Naive thymus-derived CD4-positive, alpha-beta T cell (primary cell): Measurements from ENCODE around the gene ANKRD1. TPM values are rescaled to one million over a fixed set of nuclear protein-coding genes. Genes with fewer than 3 reads are reported as not detected.

Source experiments
- ATAC-seq: fragments of 150-1000 bp; cut with Tn5 transposase; 2 replicates; pipeline ENCODE4 v1.10.0; 2021; ENCODE audit warnings: mild to moderate bottlenecking, moderate library complexity
- CTCF ChIA-PET: fragments of 350-600 bp; sonication (Branson Sonifier 250); formaldehyde crosslinking; loops from one replicate; lab custom pipeline; 2021; ENCODE audit warnings: antibody characterized with exemption; lab: Charles Lee
- POLR2A ChIA-PET: fragments of 350-600 bp; sonication (Branson Sonifier 250); formaldehyde crosslinking; loops from one replicate; lab custom pipeline; 2021; ENCODE audit warnings: antibody characterized with exemption, inconsistent platforms; lab: Charles Lee
- DNase-seq, 9 donors: peaks; one replicate each; pipeline versions ENCODE4 v3.0.0 to v3.0.0-alpha.2; 2020 to 2022; ENCODE audit warnings: mixed read lengths in 1 of 9
- H3K27ac ChIP-seq: one replicate; pipeline ENCODE4 v1.7.0; 2013; ENCODE audit warnings: mild to moderate bottlenecking, low read depth, low read length, moderate library complexity
- H3K27me3 ChIP-seq, 2 donors: one replicate each; pipeline ENCODE4 v1.7.0; 2013; ENCODE audit warnings: low read length in 2 of 2, mild to moderate bottlenecking in 2 of 2, moderate library complexity in 2 of 2; ENCODE audit not compliant: control insufficient read depth in 2 of 2, insufficient read depth in 2 of 2
- H3K36me3 ChIP-seq, 3 experiments: 1 replicate in 2 of 3; 2 replicates in 1 of 3; pipeline ENCODE4 v1.7.0; 2013; ENCODE audit warnings: low read length in 3 of 3, mild to moderate bottlenecking in 3 of 3, moderate library complexity in 1 of 3; ENCODE audit not compliant: insufficient read depth in 3 of 3, control insufficient read depth in 2 of 3
- H3K4me1 ChIP-seq, 2 donors: one replicate each; pipeline ENCODE4 v1.7.0; 2013; ENCODE audit warnings: low read length in 2 of 2, mild to moderate bottlenecking in 2 of 2, moderate library complexity in 1 of 2; ENCODE audit not compliant: control insufficient read depth in 2 of 2, insufficient read depth in 2 of 2
- H3K4me3 ChIP-seq: 2 replicates; pipeline ENCODE4 v1.7.0; 2013; ENCODE audit warnings: mild to moderate bottlenecking, low read length
- H3K9me3 ChIP-seq, 3 experiments: 1 replicate in 2 of 3; 2 replicates in 1 of 3; pipeline ENCODE4 v1.7.0; 2013; ENCODE audit warnings: low read length in 3 of 3; ENCODE audit not compliant: control insufficient read depth in 2 of 3
- H3K27ac Mint-ChIP-seq, 9 donors: one replicate each; pipeline ENCODE4 v1.8.0; 2020 to 2022; ENCODE audit warnings: mixed read lengths in 9 of 9, mild to moderate bottlenecking in 8 of 9, moderate library complexity in 5 of 9, inconsistent platforms in 2 of 9
- H3K27me3 Mint-ChIP-seq, 5 donors: one replicate each; pipeline ENCODE4 v1.8.0; 2021 to 2022; ENCODE audit warnings: mixed read lengths in 5 of 5, mild to moderate bottlenecking in 1 of 5
- H3K36me3 Mint-ChIP-seq, 5 donors: one replicate each; pipeline ENCODE4 v1.8.0; 2020 to 2022; ENCODE audit warnings: mixed read lengths in 5 of 5, mild to moderate bottlenecking in 3 of 5, inconsistent platforms in 1 of 5
- H3K4me1 Mint-ChIP-seq, 7 donors: one replicate each; pipeline ENCODE4 v1.8.0; 2020 to 2022; ENCODE audit warnings: mixed read lengths in 7 of 7, mild to moderate bottlenecking in 3 of 7, inconsistent platforms in 1 of 7
- H3K4me3 Mint-ChIP-seq, 10 donors: one replicate each; pipeline ENCODE4 v1.8.0; 2020 to 2022; ENCODE audit warnings: mild to moderate bottlenecking in 10 of 10, mixed read lengths in 10 of 10, moderate library complexity in 6 of 10, inconsistent platforms in 2 of 10
- H3K9me3 Mint-ChIP-seq, 11 donors: one replicate each; pipeline ENCODE4 v1.8.0; 2020 to 2022; ENCODE audit warnings: mixed read lengths in 11 of 11, mild to moderate bottlenecking in 4 of 11, inconsistent platforms in 1 of 11, moderate library complexity in 1 of 11
- intact Hi-C, 2 donors: fragments of 100-400 bp; cut with micrococcal nuclease; formaldehyde crosslinking; loops; one replicate each; pipeline ENCODE4 v1.15.1; 2023
- polyA plus RNA-seq, 2 donors: library from polyadenylated mRNA; unstranded; fragments of 300-500 nt; fragmentation: Illumina TruSeq; gene quantifications; one replicate each; pipeline ENCODE4 v1.2.3, GENCODE V29; 2021
- total RNA-seq, 6 experiments: library from RNA in 5 of 6; stranded (reverse) in 5 of 6; gene quantifications; 1 replicate in 5 of 6; 2 replicates in 1 of 6; pipeline ENCODE4 v1.2.3 and lab custom pipeline; 2021 to 2026

The ANKRD1 gene
- total and polyA plus RNA-seq, 7 experiments from 2014 or later: not detected

GRCh38 chr10:90917968-90918318, 2.9 kb downstream of the ANKRD1 start:
- Histone ChIP-seq H3K4me3 (no peak overlapping the region), H3K27ac (no peak overlapping the region), H3K9me3 (no peaks in the 10 kb centered on the region), H3K27me3 (no peaks in the 10 kb centered on the region), H3K36me3 (no peaks in the 10 kb centered on the region), H3K4me1 (no peaks in the 10 kb centered on the region)
- POLR2A ChIA-PET: no interaction called here
- no peaks in the 10 kb centered on the region for H3K36me3 Mint-ChIP-seq
- H3K27ac Mint-ChIP-seq: no peak overlapping the region
- DNase-seq (no peak), ATAC-seq (no peak)
- intact Hi-C loops: loop anchor here in 1 of 2 donors (10.0 kb wide), 1 partner anchor 167 kb away; no protein-coding TSS in a partner anchor
- H3K4me3 Mint-ChIP-seq: no peak overlapping the region
- peaks cover 0 to 58% (median 15%) of the 10 kb centered on the region in 5 donors for H3K27me3 Mint-ChIP-seq
- H3K9me3 Mint-ChIP-seq: no peaks in the 10 kb centered on the region
- H3K4me1 Mint-ChIP-seq: no peaks in the 10 kb centered on the region
- CTCF ChIA-PET: interaction anchor here (0.7 kb wide), 1 partner anchor 8 kb away, joined by 4 read pairs; no protein-coding TSS in a partner anchor

- H3K27me3 Mint-ChIP-seq: peaks cover 0 to 55% (median 15%) of the 10 kb centered on the region in 5 donors
- ATAC-seq (no peak), DNase-seq (no peak)
- no peak overlapping the region for H3K4me3 ChIP-seq
- no peaks in the 10 kb centered on the region for H3K9me3 Mint-ChIP-seq
- no peak overlapping the region for H3K27ac Mint-ChIP-seq
- no peaks in the 10 kb centered on the region for H3K4me1 ChIP-seq
- H3K36me3 ChIP-seq: no peaks in the 10 kb centered on the region
- H3K9me3 ChIP-seq: no peaks in the 10 kb centered on the region
- no peaks in the 10 kb centered on the region for H3K36me3 Mint-ChIP-seq
- no peak overlapping the region for H3K27ac ChIP-seq
- CTCF ChIA-PET: interaction anchor here (0.7 kb wide), 1 partner anchor 9 kb away, joined by 4 read pairs; no protein-coding TSS in a partner anchor
- POLR2A ChIA-PET: no interaction called here
- no peak overlapping the region for H3K4me3 Mint-ChIP-seq
- H3K4me1 Mint-ChIP-seq: peaks cover 0 to under 1% (median 0%) of the 10 kb centered on the region in 7 donors
- H3K27me3 ChIP-seq: no peaks in the 10 kb centered on the region
- intact Hi-C loops: loop anchor here in 1 of 2 donors (10.0 kb wide), 1 partner anchor 167 kb away; no protein-coding TSS in a partner anchor
Observed at GRCh38 chr10:90917238-90917967, 3.5 kb downstream of the ANKRD1 start.

- intact Hi-C loops: loop anchor here in 1 of 2 donors (10.0 kb wide), 1 partner anchor 168 kb away; no protein-coding TSS in a partner anchor
- peaks cover 0 to 3% of the 10 kb centered on the region in 2 donors for H3K4me1 ChIP-seq
- no peak for DNase-seq
- no peak overlapping the region for H3K4me3 ChIP-seq
- Mint-ChIP-seq H3K4me1 (peaks cover 0 to 6% (median 2%) of the 10 kb centered on the region in 7 donors), H3K27me3 (peaks cover 0 to 49% (median 10%) of the 10 kb centered on the region in 5 donors), H3K9me3 (no peaks in the 10 kb centered on the region), H3K27ac (no peak overlapping the region), H3K4me3 (no peak overlapping the region), H3K36me3 (no peaks in the 10 kb centered on the region)
- no peak overlapping the region for H3K27ac ChIP-seq
- H3K9me3 ChIP-seq: no peaks in the 10 kb centered on the region
- H3K27me3 ChIP-seq: no peaks in the 10 kb centered on the region
- ChIA-PET CTCF (no interaction called here), POLR2A (no interaction called here)
- no peak for ATAC-seq
- no peaks in the 10 kb centered on the region for H3K36me3 ChIP-seq
Observed at GRCh38 chr10:90916392-90917237, 4.3 kb downstream of the ANKRD1 start.

GRCh38 chr10:90915766-90916075, 5.2 kb downstream of the ANKRD1 start:
- Mint-ChIP-seq H3K36me3 (no peaks in the 10 kb centered on the region), H3K4me1 (peaks cover 0 to 7% (median 4%) of the 10 kb centered on the region in 7 donors), H3K27me3 (peaks cover 0 to 45% (median 10%) of the 10 kb centered on the region in 5 donors), H3K9me3 (peaks cover 0 to under 1% (median 0%) of the 10 kb centered on the region in 11 donors), H3K27ac (no peak overlapping the region), H3K4me3 (no peak overlapping the region)
- no peaks in the 10 kb centered on the region for H3K36me3 ChIP-seq
- intact Hi-C loops: loop anchor here in 1 of 2 donors (10.0 kb wide), 1 partner anchor 169 kb away; no protein-coding TSS in a partner anchor
- peaks cover 0 to 4% of the 10 kb centered on the region in 2 donors for H3K4me1 ChIP-seq
- no peaks in the 10 kb centered on the region for H3K9me3 ChIP-seq
- ATAC-seq (no peak), DNase-seq (no peak)
- ChIA-PET POLR2A (no interaction called here), CTCF (no interaction called here)
- H3K4me3 ChIP-seq: no peak overlapping the region
- no peaks in the 10 kb centered on the region for H3K27me3 ChIP-seq
- H3K27ac ChIP-seq: no peak overlapping the region

- ATAC-seq (no peak), DNase-seq (no peak)
- Histone ChIP-seq H3K4me1 (peaks cover 0 to 4% of the 10 kb centered on the region in 2 donors), H3K9me3 (no peaks in the 10 kb centered on the region), H3K27me3 (no peaks in the 10 kb centered on the region), H3K36me3 (no peaks in the 10 kb centered on the region), H3K4me3 (no peak overlapping the region), H3K27ac (no peak overlapping the region)
- ChIA-PET POLR2A (no interaction called here), CTCF (no interaction called here)
- peaks cover 0 to 7% (median 4%) of the 10 kb centered on the region in 7 donors for H3K4me1 Mint-ChIP-seq
- peaks cover 0 to 41% (median 7%) of the 10 kb centered on the region in 5 donors for H3K27me3 Mint-ChIP-seq
- intact Hi-C loops: loop anchor here in 1 of 2 donors (10.0 kb wide), 1 partner anchor 170 kb away; no protein-coding TSS in a partner anchor
- H3K36me3 Mint-ChIP-seq: no peaks in the 10 kb centered on the region
- peaks cover 0 to 4% (median 0%) of the 10 kb centered on the region in 11 donors for H3K9me3 Mint-ChIP-seq
- no peak overlapping the region for H3K27ac Mint-ChIP-seq
- H3K4me3 Mint-ChIP-seq: no peak overlapping the region
Observed at GRCh38 chr10:90914992-90915765, 5.7 kb downstream of the ANKRD1 start.
